Endothelial cell of umbilical vein (primary cell): ENCODE results near the gene HADH. TPM values are rescaled to one million over a fixed set of nuclear protein-coding genes. Genes with fewer than 3 reads are reported as not detected.

Experiments used
- BruUV-seq: library from RNA; stranded (reverse); fragments of 400-500 nt; replicated peaks from 2 replicates; lab custom pipeline; 2021; lab: Mats Ljungman, UMichigan
- CTCF ChIA-PET: fragments of 300-600, 350-600 bp; sonication (Branson Sonifier 250); formaldehyde crosslinking; loops from one replicate; lab custom pipeline; 2021; ENCODE audit warnings: antibody characterized with exemption, inconsistent platforms; lab: Charles Lee
- POLR2A ChIA-PET: fragments of 300-600, 350-600 bp; sonication (Branson Sonifier 250); formaldehyde crosslinking; loops from one replicate; lab custom pipeline; 2021; ENCODE audit warnings: antibody characterized with exemption, inconsistent platforms; lab: Charles Lee
- DNase-seq: peaks from one replicate; pipeline ENCODE4 v3.0.0-alpha.2; 2011; ENCODE audit warnings: low read depth, low spot score
- FAIRE-seq: peaks from 2 replicates; lab custom pipeline; 2011; peaks lifted over from hg19 to GRCh38; lab: Jason Lieb, UNC
- H2AFZ ChIP-seq: 2 replicates; pipeline ENCODE4 v1.6.0; 2012; ENCODE audit warnings: low read depth, low read length, control low read depth, inconsistent platforms
- H3K27ac ChIP-seq: 2 replicates; pipeline ENCODE4 v1.5.1; 2011; ENCODE audit warnings: low read depth, mild to moderate bottlenecking, control low read depth, low read length, moderate library complexity; ENCODE audit not compliant: insufficient read depth
- H3K27me3 ChIP-seq, 2 experiments: 2 replicates each; pipeline versions ENCODE4 v1.6.0 to v1.6.1; 2011; ENCODE audit warnings: low read length in 2 of 2, mixed read lengths in 1 of 2; ENCODE audit not compliant: control insufficient read depth in 2 of 2, insufficient read depth in 2 of 2
- H3K36me3 ChIP-seq, 2 experiments: 2 replicates in 1 of 2; 3 replicates in 1 of 2; pipeline ENCODE4 v1.5.1; 2011; ENCODE audit warnings: low read length in 2 of 2, mild to moderate bottlenecking in 1 of 2, moderate library complexity in 1 of 2; ENCODE audit not compliant: control insufficient read depth in 2 of 2, insufficient read depth in 2 of 2; ENCODE audit errors: extremely low read depth in 1 of 2
- H3K4me1 ChIP-seq: 3 replicates; pipeline ENCODE4 v1.5.1; 2011; ENCODE audit warnings: mild to moderate bottlenecking, low read length; ENCODE audit not compliant: control insufficient read depth, insufficient read depth; ENCODE audit errors: extremely low read depth
- H3K4me2 ChIP-seq: 2 replicates; pipeline ENCODE4 v1.6.1; 2011; ENCODE audit warnings: low read length, control low read depth, mixed read lengths; ENCODE audit not compliant: insufficient read depth
- H3K4me3 ChIP-seq, 3 experiments: fragments of 200-600 bp in 1 of 3; sonication (generic), shearing (Covaris generic) in 1 of 3; replicated peaks in 1 of 3; 2 replicates each; pipeline ENCODE4 v1.5.1; 2011 to 2016; ENCODE audit warnings: control low read depth in 3 of 3, low read length in 3 of 3, mild to moderate bottlenecking in 2 of 3, inconsistent platforms in 1 of 3, low read depth in 1 of 3, moderate library complexity in 1 of 3; ENCODE audit not compliant: insufficient read depth in 1 of 3
- H3K79me2 ChIP-seq: 2 replicates; pipeline ENCODE4 v1.6.0; 2012; ENCODE audit warnings: low read length, inconsistent platforms; ENCODE audit not compliant: control insufficient read depth, insufficient read depth
- H3K9ac ChIP-seq: replicated peaks from 2 replicates; pipeline ENCODE3; 2011; ENCODE audit warnings: low read length, control low read depth; ENCODE audit not compliant: insufficient read depth; ENCODE audit errors: extremely low read depth
- H3K9me1 ChIP-seq: replicated peaks from 3 replicates; pipeline ENCODE4 v1.6.0; 2011; ENCODE audit warnings: mild to moderate bottlenecking, low read length; ENCODE audit not compliant: control insufficient read depth, insufficient read depth; ENCODE audit errors: extremely low read depth
- H3K9me3 ChIP-seq: replicated peaks from 2 replicates; pipeline ENCODE4 v1.5.1; 2012; ENCODE audit warnings: low read length, inconsistent platforms; ENCODE audit not compliant: control insufficient read depth, insufficient read depth
- H4K20me1 ChIP-seq: replicated peaks from 2 replicates; pipeline ENCODE3; 2011; ENCODE audit warnings: mild to moderate bottlenecking, low read length; ENCODE audit not compliant: control insufficient read depth, insufficient read depth; ENCODE audit errors: extremely low read depth
- EZH2 ChIP-seq: IDR thresholded peaks from 2 replicates; pipeline ENCODE4 v1.6.1; 2012; ENCODE audit warnings: borderline replicate concordance, low read depth, mild to moderate bottlenecking, moderate library complexity, low read length, inconsistent platforms; ENCODE audit not compliant: severe bottlenecking
- FOS ChIP-seq: IDR thresholded peaks from 2 replicates; pipeline ENCODE4 v1.6.1; 2011; ENCODE audit warnings: mild to moderate bottlenecking, low read length, moderate library complexity, borderline replicate concordance; ENCODE audit not compliant: insufficient read depth
- GATA2 ChIP-seq: IDR thresholded peaks from 2 replicates; pipeline ENCODE4 v1.7.0; 2011; ENCODE audit warnings: low read depth, mild to moderate bottlenecking, moderate library complexity, mixed read lengths, low read length; ENCODE audit not compliant: insufficient read length, insufficient read depth
- JUN ChIP-seq: IDR thresholded peaks from 2 replicates; pipeline ENCODE4 v1.6.1; 2011; ENCODE audit warnings: borderline replicate concordance, low read depth; ENCODE audit not compliant: insufficient read length, insufficient read depth
- MAX ChIP-seq: IDR thresholded peaks from 2 replicates; pipeline ENCODE4 v1.6.1; 2011; ENCODE audit not compliant: insufficient read depth, insufficient read length
- MYC ChIP-seq: IDR thresholded peaks from one replicate; pipeline ENCODE4 v1.6.1; 2011; ENCODE audit warnings: mild to moderate bottlenecking, low read depth, low read length
- POLR2A ChIP-seq: IDR thresholded peaks from 2 replicates; pipeline ENCODE4 v1.6.1; 2012; ENCODE audit warnings: low read depth, mild to moderate bottlenecking, control low read depth, low read length
- POLR2AphosphoS5 ChIP-seq: IDR thresholded peaks from 2 replicates; pipeline ENCODE4 v1.6.1; 2012; ENCODE audit warnings: low read depth, mild to moderate bottlenecking, control low read depth, low read length, moderate library complexity; ENCODE audit not compliant: insufficient read depth
- dilution Hi-C: fragments of 300-500 bp; cut with MboI; formaldehyde crosslinking; loops from one replicate; pipeline ENCODE4 v1.15.0; 2019; ENCODE audit warnings: low sequenced_read_pairs; ENCODE audit not compliant: extremely low pct_ligation_motif_present
- intact Hi-C: fragments of 100-400 bp; cut with micrococcal nuclease; formaldehyde crosslinking; loops from one replicate; pipeline ENCODE4 v1.10.0; 2022
- polyA plus RNA-seq, 4 experiments: library from polyadenylated mRNA; depleted of rRNA in 3 of 4; stranded (reverse) in 3 of 4; unstranded in 1 of 4; fragments of >200 nt; gene quantifications; 2 replicates each; pipeline versions ENCODE4 v1.2.1 to v1.2.3, GENCODE V29; 2011 to 2012; ENCODE audit warnings: missing spikeins in 1 of 4
- total RNA-seq: library from RNA; stranded (reverse); gene quantifications from 2 replicates; pipeline ENCODE4 v1.2.3, GENCODE V29; 2021
- TF ChIP-seq, protein P1 (sequence below), 2 donors: IDR thresholded peaks; 1 replicate in 1 of 2; 2 replicates in 1 of 2; pipeline ENCODE4 v1.5.1; 2011; ENCODE audit warnings: low read length in 2 of 2, mild to moderate bottlenecking in 2 of 2, moderate library complexity in 2 of 2, control low read depth in 1 of 2, inconsistent platforms in 1 of 2, low read depth in 1 of 2; ENCODE audit not compliant: insufficient read depth in 1 of 2; ENCODE audit errors: extremely low read depth in 1 of 2

Gene HADH
- total and polyA plus RNA-seq, 2 donors (not counting 3 experiments of a cell fraction or from before 2014, with no cell fraction given) = 19.2 to 20.3 TPM

DNA sequence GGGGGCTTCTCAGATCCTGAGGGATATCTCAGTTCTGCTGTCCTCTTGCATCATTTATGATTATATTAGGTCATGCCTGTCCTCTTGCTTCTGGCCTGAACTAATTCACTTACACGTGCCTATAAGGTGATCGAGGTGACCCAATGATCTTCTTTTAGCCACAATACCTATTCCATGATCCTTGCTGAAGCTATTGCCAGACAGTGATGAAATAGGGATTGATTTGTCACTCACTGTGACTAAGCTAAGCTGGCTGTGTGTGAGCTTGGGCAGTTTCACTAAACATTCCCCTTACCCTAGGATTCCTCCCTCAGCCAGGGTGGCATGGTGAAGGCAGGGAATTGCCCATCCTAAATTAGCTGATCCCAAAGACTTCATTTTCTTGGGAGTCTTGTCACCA is 19.0 kb downstream of the HADH start:
- ChIA-PET POLR2A (no interaction called here), CTCF (no interaction called here)
- Histone ChIP-seq H3K79me2 (no peaks in the 10 kb centered on the region), H2AFZ (no peak overlapping the region), H3K9me3 (no peaks in the 10 kb centered on the region), H3K9ac (no peak overlapping the region), H3K4me3 (no peak overlapping the region), H3K27ac (no peak overlapping the region), H3K9me1 (no peaks in the 10 kb centered on the region), H3K36me3 (no peaks in the 10 kb centered on the region), H3K27me3 (no peaks in the 10 kb centered on the region), H3K4me2 (no peak overlapping the region), H4K20me1 (no peaks in the 10 kb centered on the region), H3K4me1 (no peaks in the 10 kb centered on the region)
- FAIRE-seq = no peak
- BruUV-seq = no TSS peak
- no peak for DNase-seq
- intact Hi-C loops = no loop called here
- no peak for TF ChIP-seq EZH2
- no peak for TF ChIP-seq POLR2A
- TF ChIP-seq POLR2AphosphoS5 = no peak
- no peak for TF ChIP-seq JUN
- no peak for TF ChIP-seq MYC
- no peak for TF ChIP-seq MAX
- TF ChIP-seq FOS = no peak
- TF ChIP-seq, protein P1, sequence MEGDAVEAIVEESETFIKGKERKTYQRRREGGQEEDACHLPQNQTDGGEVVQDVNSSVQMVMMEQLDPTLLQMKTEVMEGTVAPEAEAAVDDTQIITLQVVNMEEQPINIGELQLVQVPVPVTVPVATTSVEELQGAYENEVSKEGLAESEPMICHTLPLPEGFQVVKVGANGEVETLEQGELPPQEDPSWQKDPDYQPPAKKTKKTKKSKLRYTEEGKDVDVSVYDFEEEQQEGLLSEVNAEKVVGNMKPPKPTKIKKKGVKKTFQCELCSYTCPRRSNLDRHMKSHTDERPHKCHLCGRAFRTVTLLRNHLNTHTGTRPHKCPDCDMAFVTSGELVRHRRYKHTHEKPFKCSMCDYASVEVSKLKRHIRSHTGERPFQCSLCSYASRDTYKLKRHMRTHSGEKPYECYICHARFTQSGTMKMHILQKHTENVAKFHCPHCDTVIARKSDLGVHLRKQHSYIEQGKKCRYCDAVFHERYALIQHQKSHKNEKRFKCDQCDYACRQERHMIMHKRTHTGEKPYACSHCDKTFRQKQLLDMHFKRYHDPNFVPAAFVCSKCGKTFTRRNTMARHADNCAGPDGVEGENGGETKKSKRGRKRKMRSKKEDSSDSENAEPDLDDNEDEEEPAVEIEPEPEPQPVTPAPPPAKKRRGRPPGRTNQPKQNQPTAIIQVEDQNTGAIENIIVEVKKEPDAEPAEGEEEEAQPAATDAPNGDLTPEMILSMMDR (IDR thresholded peaks at IDR 0.05; ENCODE audit: extremely low read depth in 1 of 2, insufficient read depth in 1 of 2, low read depth in 1 of 2, low read length in 2 of 2) = no peak
- no peak for TF ChIP-seq GATA2
- dilution Hi-C loops = no loop called here
